Activated naive CD8-positive, alpha-beta T cell treated with anti-CD3 and anti-CD28 coated beads for 36 hours (primary cell): Measurements from ENCODE around the gene NKIRAS1. TPM values are rescaled to one million over a fixed set of nuclear protein-coding genes. Genes with fewer than 3 reads are reported as not detected.
"Not testable (repeated sequence)": the region's sequence is repeated elsewhere in the genome, so short reads cannot be mapped to it uniquely, and the experiment has no call there.

Experiments
- DNase-seq: peaks from one replicate; pipeline ENCODE4 v3.0.0; 2021
- H3K27ac Mint-ChIP-seq: one replicate; pipeline ENCODE4 v1.8.0; 2022; ENCODE audit warnings: mild to moderate bottlenecking, moderate library complexity, mixed read lengths
- H3K27me3 Mint-ChIP-seq: one replicate; pipeline ENCODE4 v1.8.0; 2022; ENCODE audit warnings: mild to moderate bottlenecking, mixed read lengths
- H3K36me3 Mint-ChIP-seq: one replicate; pipeline ENCODE4 v1.8.0; 2021; ENCODE audit warnings: mild to moderate bottlenecking, mixed read lengths
- H3K4me1 Mint-ChIP-seq: one replicate; pipeline ENCODE4 v1.8.0; 2021; ENCODE audit warnings: mixed read lengths
- H3K4me3 Mint-ChIP-seq: one replicate; pipeline ENCODE4 v1.8.0; 2022; ENCODE audit warnings: mild to moderate bottlenecking, moderate library complexity, mixed read lengths
- H3K9me3 Mint-ChIP-seq: one replicate; pipeline ENCODE4 v1.8.0; 2022; ENCODE audit warnings: mixed read lengths
- total RNA-seq, 2 experiments: library from RNA; stranded (reverse); gene quantifications; one replicate each; pipeline ENCODE4 v1.2.3, GENCODE V29; 2021

Gene NKIRAS1
- total RNA-seq, 2 experiments from 2014 or later, result 6.4 to 6.9 TPM

DNA sequence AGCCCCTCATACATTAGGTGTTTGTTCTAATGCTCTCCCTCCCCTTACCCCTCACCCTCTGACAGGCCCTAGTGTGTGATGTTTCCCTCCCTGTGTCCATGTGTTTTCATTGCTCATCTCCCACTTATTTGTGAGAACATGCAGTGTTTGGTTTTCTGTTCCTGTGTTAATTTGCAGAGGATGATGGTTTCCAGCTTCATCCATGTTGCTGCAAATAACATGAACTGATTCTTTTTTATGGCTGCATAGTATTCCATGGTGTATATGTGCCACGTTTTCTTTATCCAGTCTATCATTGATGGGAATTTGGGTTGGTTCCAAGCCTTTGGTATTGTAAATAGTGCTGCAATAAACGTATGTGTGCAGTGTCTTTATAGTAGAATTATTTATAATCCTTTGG, 67.3 kb downstream of the NKIRAS1 start:
- not testable (repeated sequence) for H3K27ac Mint-ChIP-seq, H3K27me3 Mint-ChIP-seq, H3K4me3 Mint-ChIP-seq, H3K4me1 Mint-ChIP-seq, DNase-seq, H3K9me3 Mint-ChIP-seq
- H3K36me3 Mint-ChIP-seq, result peaks cover 32% of the 10 kb centered on the region

DNA sequence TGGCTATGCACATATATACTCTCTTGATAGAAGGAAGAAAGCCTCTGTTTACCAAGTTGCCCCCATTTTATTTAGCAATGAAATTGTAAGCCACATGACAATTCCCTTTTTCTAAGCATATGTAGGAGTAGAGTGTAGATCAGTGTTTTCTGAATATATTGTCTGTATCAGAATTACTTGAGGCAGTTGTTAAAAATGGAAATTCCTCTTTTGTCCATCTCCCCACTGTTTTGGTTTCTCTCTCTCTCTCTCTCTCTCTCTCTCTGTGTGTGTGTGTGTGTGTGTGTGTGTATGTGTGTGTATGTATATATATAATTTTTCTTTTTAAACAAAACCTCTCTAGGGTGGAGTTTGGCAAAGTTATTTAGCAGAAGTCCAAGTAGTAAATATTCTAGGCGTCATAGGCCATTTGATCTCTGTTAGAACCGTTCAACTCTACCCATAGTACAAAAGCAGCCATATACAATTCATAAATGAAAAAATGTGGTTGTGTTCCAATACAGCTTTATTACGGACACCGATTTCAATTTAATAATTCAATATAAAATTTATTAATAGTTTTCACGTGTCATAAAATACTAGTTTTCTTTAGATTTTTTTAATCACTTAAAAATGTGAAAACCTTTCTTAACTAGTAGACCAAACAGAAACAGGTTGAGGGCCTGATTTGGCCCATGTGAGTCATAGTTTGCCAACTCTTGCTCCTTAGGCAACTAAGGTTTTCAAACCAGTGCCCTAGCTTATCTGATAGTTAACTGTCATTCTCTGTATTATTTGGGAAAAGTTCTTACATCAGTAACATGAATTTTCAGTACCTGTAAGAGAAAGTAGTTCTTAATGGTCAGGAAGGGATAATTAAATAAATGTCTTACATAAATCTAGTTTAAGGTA, 71.2 kb downstream of the NKIRAS1 start:
- Mint-ChIP-seq H3K27me3 (no peaks in the 10 kb centered on the region), H3K4me3 (no peak overlapping the region), H3K36me3 (peaks cover 8% of the 10 kb centered on the region), H3K9me3 (peaks cover 2% of the 10 kb centered on the region), H3K4me1 (peaks cover 9% of the 10 kb centered on the region), H3K27ac (no peak overlapping the region)
- no peak for DNase-seq

DNA sequence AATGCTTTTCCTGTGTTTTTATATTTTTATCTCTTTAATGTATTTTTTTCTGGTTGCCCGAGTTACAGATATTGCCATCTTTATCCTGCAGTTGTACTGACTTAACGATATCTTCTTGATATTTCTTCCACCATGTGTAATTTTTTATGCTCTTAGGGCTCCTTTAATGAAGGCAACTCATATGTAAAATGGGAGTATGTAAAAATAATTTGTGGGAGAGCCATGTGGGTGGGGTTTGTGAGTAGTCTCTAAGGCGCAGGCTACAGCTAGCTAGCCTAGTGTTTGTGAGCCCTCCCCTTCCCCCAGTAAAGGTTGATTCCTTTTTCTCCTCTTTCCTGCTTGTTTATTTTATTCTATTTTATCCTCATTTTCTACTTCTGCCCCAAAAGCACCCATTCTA, 72.9 kb downstream of the NKIRAS1 start:
- H3K4me3 Mint-ChIP-seq, result no peak overlapping the region
- no peak overlapping the region for H3K27ac Mint-ChIP-seq
- peaks cover 20% of the 10 kb centered on the region for H3K4me1 Mint-ChIP-seq
- peaks cover 2% of the 10 kb centered on the region for H3K9me3 Mint-ChIP-seq
- no peaks in the 10 kb centered on the region for H3K27me3 Mint-ChIP-seq
- DNase-seq, result no peak
- H3K36me3 Mint-ChIP-seq, result peaks cover 2% of the 10 kb centered on the region

Other genes starting within 250 kb of the NKIRAS1 start
- 10 to 100 TPM; 73.9 to 74.9 TPM for gene UBE2E1, start 111.0 kb downstream of the NKIRAS1 start, total RNA-seq
- 1,000 to 10,000 TPM; 2,473 to 2,489 TPM for gene RPL15, start 142 bp upstream of the NKIRAS1 start, total RNA-seq
- 1 to 10 TPM; 4.8 to 5.0 TPM for gene NR1D2, start 28.3 kb upstream of the NKIRAS1 start, total RNA-seq